GM12874 (cell line): ENCODE measurements around the gene WDR47.

Experiments
- TF ChIP-seq, protein P1 (sequence below): IDR thresholded peaks from 2 replicates; pipeline ENCODE4 v1.5.1; 2011; ENCODE audit warnings: low read depth, mild to moderate bottlenecking, control low read depth, low read length, moderate library complexity; ENCODE audit not compliant: insufficient read depth

The WDR47 gene

DNA sequence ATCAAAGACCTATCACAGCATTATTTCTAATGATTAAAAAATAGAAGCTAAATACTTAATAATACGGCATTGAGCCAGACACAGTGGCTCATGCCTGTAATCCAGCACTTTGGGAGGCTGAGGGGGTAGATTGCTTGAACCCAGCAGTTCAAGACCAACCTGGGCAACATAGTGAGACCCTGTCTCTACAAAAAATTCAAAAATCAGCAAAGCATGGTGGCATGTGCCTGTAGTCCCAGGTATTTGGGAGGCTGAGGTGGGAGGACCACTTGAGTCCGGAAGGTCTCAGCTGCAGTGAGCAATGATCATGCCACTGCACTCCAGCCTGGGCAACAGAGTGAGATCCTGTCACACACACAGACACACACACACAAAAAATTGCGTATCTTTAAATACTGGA is 23.2 kb upstream of the WDR47 start:
- TF ChIP-seq, protein P1, sequence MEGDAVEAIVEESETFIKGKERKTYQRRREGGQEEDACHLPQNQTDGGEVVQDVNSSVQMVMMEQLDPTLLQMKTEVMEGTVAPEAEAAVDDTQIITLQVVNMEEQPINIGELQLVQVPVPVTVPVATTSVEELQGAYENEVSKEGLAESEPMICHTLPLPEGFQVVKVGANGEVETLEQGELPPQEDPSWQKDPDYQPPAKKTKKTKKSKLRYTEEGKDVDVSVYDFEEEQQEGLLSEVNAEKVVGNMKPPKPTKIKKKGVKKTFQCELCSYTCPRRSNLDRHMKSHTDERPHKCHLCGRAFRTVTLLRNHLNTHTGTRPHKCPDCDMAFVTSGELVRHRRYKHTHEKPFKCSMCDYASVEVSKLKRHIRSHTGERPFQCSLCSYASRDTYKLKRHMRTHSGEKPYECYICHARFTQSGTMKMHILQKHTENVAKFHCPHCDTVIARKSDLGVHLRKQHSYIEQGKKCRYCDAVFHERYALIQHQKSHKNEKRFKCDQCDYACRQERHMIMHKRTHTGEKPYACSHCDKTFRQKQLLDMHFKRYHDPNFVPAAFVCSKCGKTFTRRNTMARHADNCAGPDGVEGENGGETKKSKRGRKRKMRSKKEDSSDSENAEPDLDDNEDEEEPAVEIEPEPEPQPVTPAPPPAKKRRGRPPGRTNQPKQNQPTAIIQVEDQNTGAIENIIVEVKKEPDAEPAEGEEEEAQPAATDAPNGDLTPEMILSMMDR = no peak

DNA sequence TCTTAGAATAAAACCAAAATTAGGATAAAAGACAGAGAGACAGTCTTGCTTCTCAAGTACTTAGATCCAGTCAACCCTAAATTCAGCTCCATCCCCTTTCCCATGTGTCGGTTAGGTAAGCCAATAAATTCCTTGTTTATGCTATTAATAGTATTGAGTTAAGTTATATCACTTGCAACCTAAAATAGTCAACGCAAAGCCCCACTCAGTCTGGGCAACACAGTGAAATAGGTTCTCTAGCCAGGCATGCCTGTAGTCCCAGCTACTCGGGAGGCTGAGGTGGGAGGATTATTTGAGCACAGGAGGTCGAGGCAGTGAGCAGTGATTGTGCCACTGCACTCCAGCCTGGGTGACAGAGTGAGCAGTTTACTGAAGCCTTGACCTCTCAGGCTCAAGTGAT is 19.3 kb upstream of the WDR47 start:
- TF ChIP-seq, protein P1 = no peak

DNA sequence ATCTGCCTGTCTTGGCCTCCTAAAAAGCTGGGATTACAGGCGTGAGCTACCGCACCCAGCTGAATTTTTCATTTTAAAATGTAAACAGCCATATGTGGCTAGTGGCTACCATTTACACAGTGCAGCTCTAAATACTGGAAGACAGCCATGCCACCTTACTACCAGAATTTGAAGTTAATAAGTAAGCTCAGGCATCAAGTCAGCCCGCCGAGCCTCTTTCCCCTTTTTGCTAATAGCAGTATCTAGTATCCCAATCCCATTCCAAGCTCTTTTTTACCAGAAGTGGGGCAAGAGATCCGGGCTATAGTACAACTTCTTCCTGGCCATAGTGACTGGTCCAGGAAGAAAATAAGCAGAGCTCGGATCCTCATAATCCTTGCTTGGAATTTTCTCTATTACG is 18.8 kb upstream of the WDR47 start:
- TF ChIP-seq, protein P1 = no peak

DNA sequence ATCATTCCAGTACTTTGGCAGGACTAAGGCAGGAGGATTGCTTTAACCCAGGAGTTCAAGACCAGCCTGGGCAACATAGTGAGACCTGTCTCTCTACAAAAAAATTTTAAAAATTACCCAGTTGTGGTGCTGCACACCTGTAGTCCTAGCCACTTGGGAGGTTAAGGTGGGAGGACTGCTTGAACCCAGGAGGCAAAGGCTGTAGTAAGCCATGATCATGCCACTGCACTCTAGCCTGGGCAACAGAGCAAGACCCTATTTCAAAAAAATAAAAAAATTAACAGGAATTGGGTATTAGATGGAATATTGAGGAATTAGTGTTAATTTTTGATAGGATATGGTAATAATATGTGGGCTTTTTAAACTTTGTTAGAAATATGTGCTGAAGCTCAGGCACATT is 17.1 kb upstream of the WDR47 start:
- TF ChIP-seq, protein P1 = no peak

DNA sequence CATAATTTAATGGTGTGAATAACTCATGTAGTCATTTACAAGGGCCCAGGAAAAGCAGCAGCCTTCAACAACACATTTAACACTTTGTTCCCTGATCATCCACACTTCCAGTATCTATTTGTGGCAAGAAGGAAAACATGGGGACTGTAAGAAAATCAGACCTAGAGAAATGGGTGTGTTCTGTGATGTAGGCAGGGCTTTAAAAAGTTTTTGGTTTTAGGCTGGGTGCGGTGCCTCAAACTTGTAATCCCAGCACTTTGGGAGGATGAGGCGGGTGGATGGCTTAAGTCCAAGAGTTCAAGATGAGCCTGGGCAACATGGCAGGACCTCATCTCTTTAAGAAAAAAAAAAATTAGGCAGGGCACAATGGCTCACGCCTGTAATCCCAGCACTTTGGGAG is 14.2 kb upstream of the WDR47 start:
- TF ChIP-seq, protein P1 = no peak

DNA sequence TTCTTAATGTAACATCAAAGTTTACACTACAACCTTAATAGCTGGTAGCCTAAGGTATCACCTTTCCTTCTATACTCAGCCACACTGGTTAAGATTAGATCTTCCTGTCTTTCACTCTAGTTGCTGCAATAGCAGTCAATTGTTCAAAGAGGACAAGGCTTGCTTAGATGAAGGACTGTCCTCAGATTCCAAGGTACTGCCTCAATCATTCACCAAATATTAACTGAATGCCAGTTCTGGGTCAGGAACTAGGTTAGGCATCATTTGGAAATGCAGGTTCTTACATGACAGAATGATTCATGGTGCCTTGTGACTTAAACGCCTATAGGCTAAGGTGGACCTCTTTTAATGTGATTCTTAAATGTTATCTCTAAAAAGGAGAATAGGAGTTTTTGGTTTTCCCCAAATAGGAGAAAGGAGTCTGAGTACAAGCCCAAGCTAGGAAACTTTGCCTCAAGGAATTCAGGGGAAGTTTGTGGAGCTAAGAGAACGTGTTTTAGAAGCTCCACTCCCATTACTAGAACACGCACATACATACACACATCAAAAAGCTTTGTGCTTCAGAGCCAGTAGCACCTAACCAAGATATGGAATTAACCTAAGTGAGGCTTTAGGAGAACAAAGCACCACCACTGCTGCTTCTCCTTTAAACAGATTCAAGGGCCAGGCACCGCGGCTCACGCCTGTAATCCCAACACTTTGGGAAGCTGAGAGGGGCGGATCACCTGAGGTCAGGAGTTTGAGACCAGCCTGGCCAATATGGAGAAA is 8.5 kb upstream of the WDR47 start:
- TF ChIP-seq, protein P1 = no peak

DNA sequence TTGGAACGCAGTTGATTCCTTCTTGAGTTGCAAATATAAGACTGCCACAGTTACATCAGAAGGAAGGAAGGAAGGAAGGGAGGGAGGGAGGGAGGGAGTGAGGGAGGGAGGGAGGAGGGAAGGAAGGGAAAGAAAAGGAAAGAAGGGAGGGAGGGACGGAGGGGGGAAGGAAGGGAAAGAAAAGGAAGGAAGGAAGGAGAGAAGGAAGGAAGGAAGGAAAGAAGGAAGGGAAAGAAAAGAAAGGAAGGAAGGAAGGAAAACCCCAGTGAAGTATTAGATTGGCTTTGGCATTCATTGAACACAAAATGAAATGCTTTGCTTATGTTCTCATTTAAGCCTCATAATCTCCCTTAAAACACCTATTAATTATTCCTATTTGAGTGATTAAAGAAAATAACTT is 6.4 kb upstream of the WDR47 start:
- TF ChIP-seq, protein P1 = no peak
